ENCODE data around the gene KRTAP5-4.

DNA sequence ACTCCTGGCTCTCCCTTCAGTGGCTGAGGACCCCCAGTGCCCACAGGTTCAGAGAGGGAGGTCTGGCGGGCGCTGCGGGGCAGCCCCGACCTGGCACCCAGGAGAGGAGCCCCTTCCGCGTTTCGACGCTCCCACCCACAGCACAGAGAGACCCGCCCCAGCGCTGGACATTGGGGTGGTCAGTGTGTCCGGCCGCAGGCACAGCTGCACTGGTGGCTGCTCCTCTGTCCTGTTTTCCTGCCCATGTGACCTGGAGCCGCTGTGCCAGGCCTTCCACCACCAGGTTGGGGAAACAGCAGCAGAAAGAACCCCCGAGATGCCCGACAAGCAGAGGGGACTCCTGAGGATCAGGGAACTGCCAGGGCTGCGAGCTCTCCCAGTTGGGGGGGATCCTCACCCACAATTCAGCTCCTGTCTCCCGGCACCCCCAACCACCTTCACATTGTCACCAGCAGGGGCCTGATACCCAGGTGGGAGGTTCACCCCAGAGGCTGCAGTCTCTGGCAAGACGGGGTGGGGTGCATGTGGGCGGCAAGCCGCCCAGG is 21.3 kb upstream of the KRTAP5-4 start:
- TF ChIP-seq POLR2AphosphoS5 (IDR thresholded peaks at IDR 0.05; ENCODE audit: low read depth, low read length) (no peak), TAF1 (IDR thresholded peaks at IDR 0.05; ENCODE audit: low read depth, low read length) (no peak), POLR2A (IDR thresholded peaks at IDR 0.05; ENCODE audit: low read depth, low read length) (no peak), SPI1 (IDR thresholded peaks at IDR 0.05; ENCODE audit: low read depth, low read length) (no peak), PAX5 (IDR thresholded peaks at IDR 0.05; ENCODE audit: insufficient read depth, low read length, severe bottlenecking) (no peak)
